Measurements from ENCODE around the gene LSAMP.

DNA sequence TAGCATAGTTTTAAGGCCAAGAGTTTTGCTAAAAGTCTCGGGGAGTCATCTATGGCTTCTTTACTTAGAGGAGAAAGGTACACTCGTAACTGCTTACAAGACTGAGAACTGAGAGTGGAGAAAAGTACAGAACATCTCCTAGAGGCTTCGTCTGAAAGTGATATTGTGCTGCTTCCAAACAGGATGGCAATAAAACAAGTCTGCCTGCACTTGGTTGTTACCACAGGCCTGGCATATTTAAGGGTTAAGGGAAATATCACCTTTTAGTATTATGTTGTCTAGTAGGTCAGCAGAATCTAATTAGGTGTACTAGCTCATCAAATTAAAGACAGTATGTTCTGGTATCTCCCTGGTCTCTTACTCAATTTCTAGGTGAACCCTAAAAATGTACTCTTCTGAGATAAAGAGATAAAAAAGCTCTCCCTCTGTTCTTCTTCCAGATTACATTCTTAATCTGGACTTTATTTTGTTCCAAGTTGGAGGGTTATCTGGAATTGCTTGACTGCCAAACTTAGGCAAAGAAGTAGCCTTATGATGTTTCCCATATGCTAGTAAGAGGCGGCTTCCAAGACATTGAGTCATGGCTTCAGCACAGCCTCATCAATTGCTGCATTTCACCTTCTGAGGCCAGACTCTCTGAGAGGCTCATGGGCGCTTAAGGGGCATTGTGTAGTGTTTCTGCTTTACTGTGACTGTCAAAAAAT is 181.3 kb downstream of the LSAMP start:
- TF ChIP-seq, protein P1, sequence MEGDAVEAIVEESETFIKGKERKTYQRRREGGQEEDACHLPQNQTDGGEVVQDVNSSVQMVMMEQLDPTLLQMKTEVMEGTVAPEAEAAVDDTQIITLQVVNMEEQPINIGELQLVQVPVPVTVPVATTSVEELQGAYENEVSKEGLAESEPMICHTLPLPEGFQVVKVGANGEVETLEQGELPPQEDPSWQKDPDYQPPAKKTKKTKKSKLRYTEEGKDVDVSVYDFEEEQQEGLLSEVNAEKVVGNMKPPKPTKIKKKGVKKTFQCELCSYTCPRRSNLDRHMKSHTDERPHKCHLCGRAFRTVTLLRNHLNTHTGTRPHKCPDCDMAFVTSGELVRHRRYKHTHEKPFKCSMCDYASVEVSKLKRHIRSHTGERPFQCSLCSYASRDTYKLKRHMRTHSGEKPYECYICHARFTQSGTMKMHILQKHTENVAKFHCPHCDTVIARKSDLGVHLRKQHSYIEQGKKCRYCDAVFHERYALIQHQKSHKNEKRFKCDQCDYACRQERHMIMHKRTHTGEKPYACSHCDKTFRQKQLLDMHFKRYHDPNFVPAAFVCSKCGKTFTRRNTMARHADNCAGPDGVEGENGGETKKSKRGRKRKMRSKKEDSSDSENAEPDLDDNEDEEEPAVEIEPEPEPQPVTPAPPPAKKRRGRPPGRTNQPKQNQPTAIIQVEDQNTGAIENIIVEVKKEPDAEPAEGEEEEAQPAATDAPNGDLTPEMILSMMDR (IDR thresholded peaks at IDR 0.05), result no peak
- TF ChIP-seq, protein P2, sequence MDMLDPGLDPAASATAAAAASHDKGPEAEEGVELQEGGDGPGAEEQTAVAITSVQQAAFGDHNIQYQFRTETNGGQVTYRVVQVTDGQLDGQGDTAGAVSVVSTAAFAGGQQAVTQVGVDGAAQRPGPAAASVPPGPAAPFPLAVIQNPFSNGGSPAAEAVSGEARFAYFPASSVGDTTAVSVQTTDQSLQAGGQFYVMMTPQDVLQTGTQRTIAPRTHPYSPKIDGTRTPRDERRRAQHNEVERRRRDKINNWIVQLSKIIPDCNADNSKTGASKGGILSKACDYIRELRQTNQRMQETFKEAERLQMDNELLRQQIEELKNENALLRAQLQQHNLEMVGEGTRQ (IDR thresholded peaks at IDR 0.05; ENCODE audit: borderline replicate concordance, low read depth, low read length), result no peak
- TF ChIP-seq REST (IDR thresholded peaks at IDR 0.05; ENCODE audit: low read depth, low read length), result no peak
- TF ChIP-seq PBX3 (IDR thresholded peaks at IDR 0.05), result peak; percentile 98
- no peak for TF ChIP-seq CHD2 (IDR thresholded peaks at IDR 0.05; ENCODE audit: low read length, partially characterized antibody)
- TF ChIP-seq TEAD4 (IDR thresholded peaks at IDR 0.05; ENCODE audit: borderline replicate concordance, insufficient read depth), result peak; percentile 91
- TF ChIP-seq POLR2AphosphoS5 (IDR thresholded peaks at IDR 0.05; ENCODE audit: low read depth, low read length), result peak; percentile 97
- TF ChIP-seq MEF2A (IDR thresholded peaks at IDR 0.05; ENCODE audit: borderline replicate concordance, low read depth), result peak; percentile 72
- no peak for TF ChIP-seq MAX (IDR thresholded peaks at IDR 0.05; ENCODE audit: low read depth)
- peak; percentile 100 for TF ChIP-seq TCF12 (IDR thresholded peaks at IDR 0.05)

All from SK-N-SH (cell line).